Fibroblast of the aortic adventitia (primary cell): Measurements from ENCODE around the gene OOSP1. TPM values are rescaled to one million over a fixed set of nuclear protein-coding genes. Genes with fewer than 3 reads are reported as not detected.

ENCODE experiments used
- DNase-seq: peaks from one replicate; pipeline ENCODE4 v3.0.0-alpha.2; 2010; ENCODE audit warnings: low read depth
- H3K4me3 ChIP-seq: 2 replicates; pipeline ENCODE4 v1.5.1; 2011; ENCODE audit warnings: low read depth, mild to moderate bottlenecking, control low read depth, low read length, moderate library complexity
- total RNA-seq: library from RNA; depleted of rRNA; stranded (reverse); fragments of >200 nt; gene quantifications from 2 replicates; pipeline ENCODE4 v1.2.3, GENCODE V29; 2012; ENCODE audit warnings: low replicate concordance
- TF ChIP-seq, protein P1 (sequence below): IDR thresholded peaks from 2 replicates; pipeline ENCODE4 v1.5.1; 2011; ENCODE audit warnings: mild to moderate bottlenecking, low read length, control low read depth, inconsistent platforms; ENCODE audit not compliant: insufficient read depth

The OOSP1 gene, protein sequence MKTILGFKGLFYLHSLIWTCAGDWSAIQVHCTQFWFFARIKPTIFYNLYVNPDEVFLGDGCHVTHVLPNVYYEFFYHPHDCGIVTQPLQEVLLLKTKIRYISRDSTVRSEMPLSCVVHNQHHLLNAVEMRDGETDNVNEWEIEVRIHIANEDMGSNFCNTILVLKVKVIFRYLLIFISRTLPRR
- total RNA-seq, result not detected in 2 replicates

- no peak for DNase-seq
- no peak within 1 kb of the TSS for H3K4me3 ChIP-seq
- TF ChIP-seq, protein P1, sequence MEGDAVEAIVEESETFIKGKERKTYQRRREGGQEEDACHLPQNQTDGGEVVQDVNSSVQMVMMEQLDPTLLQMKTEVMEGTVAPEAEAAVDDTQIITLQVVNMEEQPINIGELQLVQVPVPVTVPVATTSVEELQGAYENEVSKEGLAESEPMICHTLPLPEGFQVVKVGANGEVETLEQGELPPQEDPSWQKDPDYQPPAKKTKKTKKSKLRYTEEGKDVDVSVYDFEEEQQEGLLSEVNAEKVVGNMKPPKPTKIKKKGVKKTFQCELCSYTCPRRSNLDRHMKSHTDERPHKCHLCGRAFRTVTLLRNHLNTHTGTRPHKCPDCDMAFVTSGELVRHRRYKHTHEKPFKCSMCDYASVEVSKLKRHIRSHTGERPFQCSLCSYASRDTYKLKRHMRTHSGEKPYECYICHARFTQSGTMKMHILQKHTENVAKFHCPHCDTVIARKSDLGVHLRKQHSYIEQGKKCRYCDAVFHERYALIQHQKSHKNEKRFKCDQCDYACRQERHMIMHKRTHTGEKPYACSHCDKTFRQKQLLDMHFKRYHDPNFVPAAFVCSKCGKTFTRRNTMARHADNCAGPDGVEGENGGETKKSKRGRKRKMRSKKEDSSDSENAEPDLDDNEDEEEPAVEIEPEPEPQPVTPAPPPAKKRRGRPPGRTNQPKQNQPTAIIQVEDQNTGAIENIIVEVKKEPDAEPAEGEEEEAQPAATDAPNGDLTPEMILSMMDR, result no peak
Measured at GRCh38 chr11:59938132-59938531, at the start of gene OOSP1. Gene OOSP1, plus strand, starts transcription at chr11:59938432. Its CDS starts 23 bp downstream, at chr11:59938455.

DNA sequence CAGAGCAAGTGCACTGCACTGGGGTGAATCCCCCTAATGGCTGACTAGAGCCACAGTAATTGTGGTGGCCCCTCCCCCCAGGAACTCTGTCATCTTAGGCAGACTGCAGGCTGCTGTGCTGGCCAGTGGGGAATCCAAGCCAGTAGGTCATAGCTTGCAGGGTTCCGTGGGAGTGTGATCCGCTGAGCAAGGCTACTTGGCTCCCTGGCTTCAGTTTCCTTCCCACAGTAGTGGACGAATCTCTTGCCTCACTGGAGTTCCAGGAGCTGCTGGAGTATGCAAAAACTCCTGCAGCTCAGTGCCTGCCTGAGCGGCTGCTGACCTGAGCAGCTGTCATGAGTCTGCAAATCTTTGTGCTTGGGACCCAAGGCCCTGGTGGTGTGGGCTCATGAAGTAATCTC lies 46.5 kb upstream of the OOSP1 start:
- TF ChIP-seq, protein P1, result no peak
- no peak for DNase-seq
- H3K4me3 ChIP-seq, result no peak overlapping the region

DNA sequence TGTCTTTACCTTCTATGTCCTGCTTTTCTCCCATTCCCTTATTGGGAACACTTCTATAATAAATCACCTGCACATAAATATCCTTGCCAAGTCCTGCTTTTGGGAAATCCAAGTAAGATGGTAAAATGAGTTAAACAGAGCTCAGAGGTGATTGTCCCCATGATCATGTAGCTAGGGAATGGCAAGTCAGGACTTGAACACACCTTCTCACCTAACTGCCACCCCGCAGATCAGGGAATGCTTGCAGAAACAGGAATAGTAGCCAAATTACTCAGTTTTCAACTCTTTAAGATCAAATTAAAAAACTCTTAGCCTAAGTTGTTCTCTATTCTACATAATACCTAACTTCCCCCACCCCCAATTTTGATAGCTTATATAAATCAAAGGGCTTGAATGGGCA lies 43.6 kb upstream of the OOSP1 start:
- DNase-seq, result no peak
- TF ChIP-seq, protein P1, result no peak
- H3K4me3 ChIP-seq, result no peak overlapping the region

DNA sequence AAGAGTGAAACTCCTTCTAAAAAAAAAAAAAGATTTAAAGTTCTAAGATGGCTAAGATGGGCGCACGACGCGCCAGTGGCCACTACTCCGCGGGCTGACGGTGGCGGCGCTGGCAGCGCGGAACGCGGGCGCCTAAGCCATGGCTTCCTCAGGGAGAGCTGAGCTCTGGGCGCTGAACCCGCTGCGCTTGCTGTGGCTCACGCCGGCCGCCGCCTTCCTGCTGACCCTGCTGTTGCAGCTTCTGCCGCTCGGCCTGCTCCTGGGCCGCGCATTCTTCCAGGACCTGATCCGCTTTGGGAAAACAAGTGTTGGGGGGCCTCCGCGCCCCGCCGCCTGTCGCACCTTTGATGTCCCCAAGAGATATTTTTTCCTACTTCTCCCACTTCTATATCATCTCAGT lies 40.2 kb upstream of the OOSP1 start:
- DNase-seq, result no peak
- TF ChIP-seq, protein P1, result no peak
- H3K4me3 ChIP-seq, result no peak overlapping the region

DNA sequence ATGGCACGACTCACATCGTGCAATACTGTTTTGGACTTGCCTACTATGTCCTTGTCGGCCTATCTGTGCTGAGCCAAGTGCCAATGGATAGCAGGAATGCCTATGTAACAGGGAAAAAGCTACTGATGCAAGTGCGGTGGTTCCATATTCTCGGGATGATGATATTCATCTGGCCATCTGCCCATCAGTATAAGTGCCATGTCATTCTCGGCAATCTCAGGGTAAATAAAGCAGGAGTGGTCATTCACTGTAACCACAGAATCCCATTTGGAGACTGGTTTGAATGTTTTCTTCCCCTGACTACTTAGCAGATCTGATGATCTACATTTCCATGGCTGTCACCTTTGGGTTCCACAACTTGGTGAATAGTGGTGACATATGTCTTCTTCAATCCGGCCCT lies 39.6 kb upstream of the OOSP1 start:
- no peak overlapping the region for H3K4me3 ChIP-seq
- no peak for DNase-seq
- TF ChIP-seq, protein P1, result no peak

- TF ChIP-seq, protein P1, result no peak
- DNase-seq, result no peak
- H3K4me3 ChIP-seq, result no peak overlapping the region
Measured at GRCh38 chr11:59899532-59899931, 38.7 kb upstream of the OOSP1 start.
